Subcutaneous adipose tissue (tissue), 4 donors: ENCODE data around the gene AGK. TPM values are rescaled to one million over a fixed set of nuclear protein-coding genes. Genes with fewer than 3 reads are reported as not detected.

Experiments used
- total RNA-seq, 4 donors: library from RNA; depleted of rRNA; stranded (reverse); fragments of >200 nt; gene quantifications; one replicate each; pipeline ENCODE4 v1.1.0, GENCODE V29; 2016
- TF ChIP-seq, protein P1 (sequence below): fragments of 450-650 bp; IDR thresholded peaks from one replicate; pipeline ENCODE4 v1.5.1; 2016; ENCODE audit warnings: low read depth, mild to moderate bottlenecking, control low read depth, antibody characterized with exemption, moderate library complexity

AGK gene
- total RNA-seq, 4 donors from 2014 or later, result 14.3 to 16.6 (median 15.6) TPM

DNA sequence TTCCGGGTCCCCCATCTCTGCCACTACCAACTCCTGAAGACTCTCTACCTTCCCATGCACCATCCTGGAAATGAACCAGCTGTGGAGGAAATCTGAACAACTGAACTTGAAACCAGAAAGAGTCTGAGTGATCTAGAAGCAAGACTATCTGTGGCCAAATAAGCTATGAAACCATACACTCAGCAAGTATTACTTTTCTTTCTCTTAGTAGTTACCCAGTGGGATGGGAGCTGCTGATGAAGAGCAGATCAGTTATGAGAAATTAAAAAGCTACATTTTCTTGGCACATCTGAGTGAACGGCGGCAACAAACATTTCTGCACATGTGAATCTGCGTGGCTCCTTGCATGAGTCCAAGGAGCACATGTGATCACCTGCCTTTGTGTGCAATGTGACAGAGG is 31.6 kb upstream of the AGK start:
- TF ChIP-seq, protein P1, sequence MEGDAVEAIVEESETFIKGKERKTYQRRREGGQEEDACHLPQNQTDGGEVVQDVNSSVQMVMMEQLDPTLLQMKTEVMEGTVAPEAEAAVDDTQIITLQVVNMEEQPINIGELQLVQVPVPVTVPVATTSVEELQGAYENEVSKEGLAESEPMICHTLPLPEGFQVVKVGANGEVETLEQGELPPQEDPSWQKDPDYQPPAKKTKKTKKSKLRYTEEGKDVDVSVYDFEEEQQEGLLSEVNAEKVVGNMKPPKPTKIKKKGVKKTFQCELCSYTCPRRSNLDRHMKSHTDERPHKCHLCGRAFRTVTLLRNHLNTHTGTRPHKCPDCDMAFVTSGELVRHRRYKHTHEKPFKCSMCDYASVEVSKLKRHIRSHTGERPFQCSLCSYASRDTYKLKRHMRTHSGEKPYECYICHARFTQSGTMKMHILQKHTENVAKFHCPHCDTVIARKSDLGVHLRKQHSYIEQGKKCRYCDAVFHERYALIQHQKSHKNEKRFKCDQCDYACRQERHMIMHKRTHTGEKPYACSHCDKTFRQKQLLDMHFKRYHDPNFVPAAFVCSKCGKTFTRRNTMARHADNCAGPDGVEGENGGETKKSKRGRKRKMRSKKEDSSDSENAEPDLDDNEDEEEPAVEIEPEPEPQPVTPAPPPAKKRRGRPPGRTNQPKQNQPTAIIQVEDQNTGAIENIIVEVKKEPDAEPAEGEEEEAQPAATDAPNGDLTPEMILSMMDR, result no peak

GRCh38 chr7:141522657-141523342 is 28.4 kb upstream of the AGK start:
- TF ChIP-seq, protein P1, result no peak

DNA sequence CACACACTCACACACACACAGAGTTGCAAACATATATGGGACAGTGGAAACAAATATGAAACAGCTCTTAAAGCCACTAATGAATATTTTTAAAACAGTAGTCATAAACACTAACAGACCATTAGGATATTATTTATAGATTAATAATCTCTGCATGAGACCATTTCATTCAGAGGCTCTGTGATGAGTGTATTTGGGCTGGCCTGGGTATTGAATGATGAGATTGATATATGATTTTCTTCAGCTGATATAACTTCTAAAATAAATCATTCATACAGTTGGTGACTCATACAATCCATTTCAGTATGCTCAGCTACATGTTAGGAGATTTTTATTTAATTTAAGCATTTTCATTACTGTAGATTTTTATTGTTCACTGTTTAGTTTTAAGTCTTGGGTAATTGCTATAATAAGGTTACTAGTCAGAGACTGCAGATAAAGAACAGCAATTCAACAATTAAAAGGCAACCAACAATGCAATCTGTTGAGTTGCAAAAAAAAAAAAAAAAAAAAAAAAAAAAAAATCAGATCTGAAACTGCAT is 25.2 kb upstream of the AGK start:
- TF ChIP-seq, protein P1, result no peak

- TF ChIP-seq, protein P1, result no peak
Observed at GRCh38 chr7:141527076-141527475, 24.1 kb upstream of the AGK start.

DNA sequence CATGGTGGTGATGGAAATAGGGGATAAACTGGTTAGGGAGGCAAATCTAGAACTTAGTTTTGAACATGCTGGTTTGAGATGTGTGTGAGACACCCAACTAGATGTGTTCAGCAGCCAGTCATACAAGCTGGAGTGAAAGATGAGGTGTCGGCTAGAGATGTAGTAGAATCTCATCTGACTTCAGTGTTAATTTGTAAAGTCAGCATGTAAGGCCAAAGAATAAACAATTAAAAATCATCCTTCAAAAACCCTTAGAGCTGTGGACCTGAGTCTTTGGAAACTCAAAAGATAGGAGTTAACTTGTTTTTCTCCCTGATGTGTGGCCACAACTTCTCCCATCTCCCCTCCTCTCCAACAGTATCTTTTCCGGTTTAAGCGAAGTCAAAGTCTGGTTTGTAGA is 22.8 kb upstream of the AGK start:
- TF ChIP-seq, protein P1, result no peak

DNA sequence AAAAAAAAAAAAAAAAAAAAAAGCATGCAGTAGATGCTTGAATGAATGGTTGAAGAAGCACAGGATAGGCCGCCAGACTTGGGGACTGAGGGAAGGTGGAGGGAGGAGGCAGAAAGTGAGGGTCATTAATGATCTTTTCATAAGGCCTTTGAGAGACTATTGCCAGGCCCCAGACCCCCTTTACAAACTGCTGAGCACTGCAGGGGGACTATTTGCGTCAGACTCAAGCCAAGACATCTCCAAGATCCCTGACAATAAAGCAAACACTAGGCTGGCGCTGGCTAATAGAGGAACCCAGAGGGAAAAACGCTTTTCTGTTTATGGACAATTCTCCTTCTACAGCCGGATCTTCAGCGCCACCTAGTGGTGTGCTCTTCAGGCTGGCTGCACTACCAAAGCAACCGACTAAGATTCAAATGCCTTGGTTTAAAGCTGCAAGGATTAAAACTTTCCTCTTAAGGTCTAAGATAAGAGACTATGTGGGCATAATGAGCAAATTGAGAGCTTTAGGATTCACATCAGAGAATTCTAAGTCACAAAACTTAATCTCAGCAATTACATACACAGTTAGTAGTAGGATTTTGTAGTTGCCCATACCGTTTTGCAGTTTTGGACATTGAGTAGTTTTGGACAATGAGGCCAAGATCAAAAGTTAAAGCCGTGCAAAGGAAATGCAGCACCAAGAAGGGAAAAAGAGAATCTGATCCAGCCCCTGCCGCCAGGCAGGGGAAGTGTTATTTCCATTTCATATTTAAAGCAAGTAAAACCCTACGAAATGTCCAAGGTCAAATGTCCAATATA is 17.9 kb upstream of the AGK start:
- TF ChIP-seq, protein P1, result no peak
